ENCODE results near the gene PPP2R3A. TPM values are rescaled to one million over a fixed set of nuclear protein-coding genes. Genes with fewer than 3 reads are reported as not detected.
A peak's percentile ranks its signal among the peaks of the same experiment; 100 is the strongest.

The PPP2R3A gene
- total and polyA plus RNA-seq, 3 donors from 2014 or later = 12.2 to 41.7 (median 35.4) TPM

GRCh38 chr3:136070334-136070733, 104.8 kb downstream of the PPP2R3A start:
- DNase-seq = no peak
- no peak overlapping the region for H3K4me3 ChIP-seq
- H3K9me3 ChIP-seq = no peaks in the 10 kb centered on the region
- H3K27ac ChIP-seq = peak overlapping the region in 1 of 2 donors; percentile 47
- no peak for TF ChIP-seq POLR2A (IDR thresholded peaks at IDR 0.05)
- TF ChIP-seq CTCF (IDR thresholded peaks at IDR 0.05) = no peak
- WGBS, 2 donors = 59 to 76% methylated on average over 3 of the region's 3 CpGs
- no peaks in the 10 kb centered on the region for H3K36me3 ChIP-seq (ENCODE audit: low read depth, missing control alignments)
- peaks cover 16% of the 10 kb centered on the region for H3K4me1 ChIP-seq
- no peaks in the 10 kb centered on the region for H3K27me3 ChIP-seq
- intact Hi-C loops (cut with DNase I; ENCODE audit: low total_unique reads) = loop anchor here (10.0 kb wide), 2 partner anchors 124 to 944 kb away; partner anchors contain the start of gene MSL2

GRCh38 chr3:136070953-136071949, 105.7 kb downstream of the PPP2R3A start:
- no peaks in the 10 kb centered on the region for H3K27me3 ChIP-seq
- peak; percentile 45 for DNase-seq
- TF ChIP-seq POLR2A (IDR thresholded peaks at IDR 0.05) (no peak), CTCF (IDR thresholded peaks at IDR 0.05) (no peak)
- H3K4me1 ChIP-seq = peaks cover 16% of the 10 kb centered on the region
- intact Hi-C loops (cut with DNase I; ENCODE audit: low total_unique reads) = loop anchor here (10.0 kb wide), 2 partner anchors 124 to 944 kb away; partner anchors contain the start of gene MSL2
- H3K27ac ChIP-seq = peak overlapping the region; percentile 47 to 60
- WGBS, 2 donors = 33 to 35% methylated on average over 9 of the region's 9 CpGs
- H3K36me3 ChIP-seq (ENCODE audit: low read depth, missing control alignments) = no peaks in the 10 kb centered on the region
- no peaks in the 10 kb centered on the region for H3K9me3 ChIP-seq
- H3K4me3 ChIP-seq = no peak overlapping the region

- no peak for TF ChIP-seq CTCF (IDR thresholded peaks at IDR 0.05)
- Histone ChIP-seq H3K9me3 (no peaks in the 10 kb centered on the region), H3K27ac (no peak overlapping the region), H3K36me3 (ENCODE audit: low read depth, missing control alignments) (no peaks in the 10 kb centered on the region), H3K27me3 (no peaks in the 10 kb centered on the region), H3K4me1 (peaks cover 16% of the 10 kb centered on the region), H3K4me3 (no peak overlapping the region)
- DNase-seq = no peak
- intact Hi-C loops (cut with DNase I; ENCODE audit: low total_unique reads) = loop anchor here (5.0 to 10.0 kb wide), 3 partner anchors 120 to 940 kb away; partner anchors contain the start of genes MSL2 and STAG1
- WGBS, 2 donors = 83 to 94% methylated on average over 1 of the region's 1 CpG
Observed at GRCh38 chr3:136074546-136075170, 109.1 kb downstream of the PPP2R3A start.

GRCh38 chr3:136075218-136075808, 109.8 kb downstream of the PPP2R3A start:
- H3K27ac ChIP-seq = no peak overlapping the region
- intact Hi-C loops (cut with DNase I; ENCODE audit: low total_unique reads) = loop anchor here (5.0 to 10.0 kb wide), 3 partner anchors 119 to 939 kb away; partner anchors contain the start of genes MSL2 and STAG1
- H3K36me3 ChIP-seq (ENCODE audit: low read depth, missing control alignments) = no peaks in the 10 kb centered on the region
- 86 to 94% methylated on average over 1 of the region's 1 CpG for WGBS, 2 donors
- H3K4me1 ChIP-seq = peaks cover 16% of the 10 kb centered on the region
- TF ChIP-seq CTCF (IDR thresholded peaks at IDR 0.05) (peak; percentile 92 to 97 (median 96)), POLR2A (IDR thresholded peaks at IDR 0.05) (no peak)
- no peak overlapping the region for H3K4me3 ChIP-seq
- H3K27me3 ChIP-seq = no peaks in the 10 kb centered on the region
- DNase-seq = peak; percentile 86
- H3K9me3 ChIP-seq = no peaks in the 10 kb centered on the region
